Measurements from ENCODE around the gene CNTNAP1.

Gene CNTNAP1

DNA sequence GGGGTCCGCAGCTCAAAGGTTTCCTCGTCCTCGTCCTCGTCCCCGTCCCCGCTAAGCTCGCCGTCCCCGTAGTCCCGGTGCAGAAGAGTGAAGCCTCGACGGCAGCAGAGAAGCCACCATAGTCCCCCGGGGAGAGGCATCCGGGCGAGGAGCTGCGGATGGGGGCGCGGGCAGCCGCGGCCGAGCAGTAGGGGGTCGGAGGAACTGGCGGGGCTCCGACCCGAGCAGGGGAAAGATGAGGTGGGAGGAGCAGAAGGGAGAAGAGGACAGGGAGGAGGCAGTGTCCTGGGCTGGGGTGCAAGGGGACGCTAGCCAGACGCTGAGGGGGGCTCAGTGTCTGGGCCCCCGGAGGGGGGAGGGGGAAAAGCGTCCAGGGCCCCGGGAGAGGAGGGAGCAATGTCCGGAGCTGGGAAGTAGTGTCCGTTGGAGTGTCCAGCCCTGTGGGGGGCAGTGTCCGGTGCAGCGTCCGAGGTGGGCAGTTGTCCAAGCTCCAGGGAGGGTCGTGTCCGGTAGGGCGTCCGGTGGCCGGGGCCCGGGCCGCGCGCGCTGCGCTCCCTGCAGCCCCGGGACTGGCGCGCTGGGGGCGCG is 5.8 kb upstream of the CNTNAP1 start, which contains the start of gene PLEKHH3:
PLEKHH3 (minus strand) TSS at position 571 of the 588 bp plus-strand sequence; CDS start at position 140, 431 bp downstream.
- no peaks in the 10 kb centered on the region for H3K9me3 Mint-ChIP-seq
- H3K4me1 Mint-ChIP-seq (ENCODE audit: low read depth) = peaks cover 54% of the 10 kb centered on the region
- peak within 1 kb of the TSS; percentile 63 for H3K27ac Mint-ChIP-seq
- peaks cover 37% of the 10 kb centered on the region for H3K27me3 Mint-ChIP-seq
- no peaks in the 10 kb centered on the region for H3K36me3 Mint-ChIP-seq (ENCODE audit: low read depth)
- peak within 1 kb of the TSS; percentile 82 for H3K4me3 Mint-ChIP-seq

DNA sequence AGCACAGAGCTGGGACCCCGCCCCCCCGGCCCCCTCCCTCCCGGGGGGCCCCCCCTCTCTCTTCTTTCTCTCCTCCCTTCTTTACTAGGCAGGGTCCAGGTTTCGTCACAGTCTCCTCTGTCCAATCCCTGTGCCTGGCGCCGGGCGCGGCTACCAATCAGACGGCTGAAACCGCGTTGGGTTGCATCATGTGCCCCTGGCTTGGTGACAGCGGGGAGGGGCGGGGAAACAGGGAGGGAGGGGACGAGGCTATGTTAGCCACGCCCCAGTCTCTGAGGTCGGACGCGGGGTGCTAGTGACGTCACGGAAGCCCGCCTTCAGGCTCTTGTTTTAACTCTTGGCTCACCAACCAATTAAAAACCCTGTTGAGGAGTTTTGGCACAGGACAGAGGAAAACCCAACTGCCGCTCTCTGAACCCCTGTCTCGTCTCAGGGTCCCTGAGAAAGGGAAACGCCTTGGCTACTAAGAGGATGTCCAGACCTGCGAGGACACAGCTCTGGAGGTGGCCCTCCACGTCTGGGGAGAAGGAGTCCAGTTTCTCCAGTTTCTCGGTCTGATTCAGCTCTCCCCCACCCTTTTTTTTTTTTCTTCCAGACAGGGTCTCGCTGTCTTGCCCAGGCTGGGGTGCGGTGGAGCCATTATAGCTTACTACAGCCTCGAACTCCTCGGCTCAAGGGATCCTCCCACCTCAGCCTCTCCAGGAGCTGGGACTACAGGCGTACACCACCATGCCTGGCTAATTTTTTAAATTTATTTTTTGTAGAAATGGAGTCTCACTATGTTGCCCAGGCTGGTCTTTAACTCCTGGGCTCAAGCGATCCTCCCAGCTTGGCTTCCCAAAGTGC is 5.1 kb upstream of the CNTNAP1 start:
- Mint-ChIP-seq H3K4me1 (ENCODE audit: low read depth) (peaks cover 58% of the 10 kb centered on the region), H3K4me3 (peak overlapping the region; percentile 82), H3K27me3 (peaks cover 39% of the 10 kb centered on the region), H3K9me3 (no peaks in the 10 kb centered on the region), H3K27ac (peak overlapping the region; percentile 63), H3K36me3 (ENCODE audit: low read depth) (no peaks in the 10 kb centered on the region)

DNA sequence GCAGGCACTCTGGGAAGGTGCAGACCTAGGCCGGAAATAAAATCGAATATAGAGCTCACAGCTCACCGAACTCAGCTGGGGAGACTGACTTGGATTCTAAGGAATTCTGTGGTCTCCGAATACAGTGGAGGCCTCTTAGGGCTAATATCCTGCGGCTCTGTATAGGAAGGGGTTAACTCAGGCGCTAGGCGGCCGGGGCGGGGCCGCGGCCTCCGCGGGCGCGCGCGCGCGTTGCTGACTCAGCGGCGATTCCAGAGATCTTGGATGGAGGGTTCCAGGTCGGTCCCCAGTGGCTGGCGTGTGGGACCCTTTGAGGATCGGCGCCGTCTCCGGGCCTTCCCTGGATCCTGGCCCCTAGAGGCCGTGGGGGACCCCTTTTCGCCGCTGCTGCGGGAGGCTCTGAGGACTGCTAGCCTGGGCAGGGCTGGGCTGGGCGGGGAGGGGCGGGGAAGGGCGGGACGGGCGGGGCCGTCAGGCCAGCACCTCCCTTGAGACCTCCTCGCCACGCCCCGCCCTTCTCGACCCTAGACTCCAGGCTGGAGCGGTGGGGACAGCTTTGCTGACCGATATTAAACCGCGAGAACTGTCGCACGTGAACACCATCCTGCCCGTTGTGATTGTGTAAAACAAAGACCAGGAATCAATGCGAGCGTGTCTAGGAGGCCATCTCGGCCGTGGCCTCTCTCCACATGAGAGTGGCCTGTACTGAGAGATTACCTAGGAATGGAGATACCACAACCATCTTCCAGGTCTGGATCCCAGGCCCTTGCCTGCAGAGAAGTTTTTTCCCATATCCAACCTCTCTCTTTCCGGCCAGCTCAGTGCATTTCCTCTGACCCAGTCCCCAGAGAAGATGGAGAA is 4.2 kb upstream of the CNTNAP1 start:
- Mint-ChIP-seq H3K4me1 (ENCODE audit: low read depth) (peaks cover 67% of the 10 kb centered on the region), H3K36me3 (ENCODE audit: low read depth) (no peaks in the 10 kb centered on the region)

DNA sequence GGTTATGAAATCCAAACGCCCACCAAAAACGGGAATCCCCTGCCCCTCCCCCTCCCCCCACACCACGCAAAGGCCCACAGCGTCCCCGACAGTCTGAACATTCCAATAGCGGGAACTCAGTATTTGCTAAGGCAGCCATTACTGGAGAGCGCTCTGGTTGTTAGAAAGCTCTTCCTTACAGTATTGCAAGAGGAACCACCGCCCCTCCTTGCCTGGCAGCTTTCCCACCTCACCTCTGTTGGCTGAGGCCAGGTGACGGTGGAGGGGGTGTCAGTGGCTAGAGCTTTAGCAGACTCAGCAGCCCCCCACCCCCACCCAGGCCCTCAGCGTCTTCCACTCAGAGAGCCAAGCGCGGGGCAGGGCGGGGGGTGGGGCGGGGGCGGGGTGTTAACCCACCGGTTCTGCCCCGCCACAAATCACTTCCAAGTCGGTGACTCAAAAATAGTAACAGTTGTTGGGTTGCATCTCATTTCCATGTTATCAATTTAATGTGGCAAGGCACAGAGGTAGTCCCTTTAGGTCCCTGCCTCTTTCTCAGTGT is 3.3 kb upstream of the CNTNAP1 start:
- no peaks in the 10 kb centered on the region for H3K36me3 Mint-ChIP-seq (ENCODE audit: low read depth)
- no peaks in the 10 kb centered on the region for H3K9me3 Mint-ChIP-seq
- H3K27ac Mint-ChIP-seq = peak overlapping the region; percentile 50
- peak overlapping the region; percentile 82 for H3K4me3 Mint-ChIP-seq
- peaks cover 42% of the 10 kb centered on the region for H3K27me3 Mint-ChIP-seq
- H3K4me1 Mint-ChIP-seq (ENCODE audit: low read depth) = peaks cover 71% of the 10 kb centered on the region

More for the DNA sequence above, 4.2 kb upstream of the CNTNAP1 start:
- peak overlapping the region; percentile 50 for H3K27ac Mint-ChIP-seq
- H3K27me3 Mint-ChIP-seq = peaks cover 37% of the 10 kb centered on the region
- peak overlapping the region; percentile 82 for H3K4me3 Mint-ChIP-seq
- H3K9me3 Mint-ChIP-seq = no peaks in the 10 kb centered on the region

DNA sequence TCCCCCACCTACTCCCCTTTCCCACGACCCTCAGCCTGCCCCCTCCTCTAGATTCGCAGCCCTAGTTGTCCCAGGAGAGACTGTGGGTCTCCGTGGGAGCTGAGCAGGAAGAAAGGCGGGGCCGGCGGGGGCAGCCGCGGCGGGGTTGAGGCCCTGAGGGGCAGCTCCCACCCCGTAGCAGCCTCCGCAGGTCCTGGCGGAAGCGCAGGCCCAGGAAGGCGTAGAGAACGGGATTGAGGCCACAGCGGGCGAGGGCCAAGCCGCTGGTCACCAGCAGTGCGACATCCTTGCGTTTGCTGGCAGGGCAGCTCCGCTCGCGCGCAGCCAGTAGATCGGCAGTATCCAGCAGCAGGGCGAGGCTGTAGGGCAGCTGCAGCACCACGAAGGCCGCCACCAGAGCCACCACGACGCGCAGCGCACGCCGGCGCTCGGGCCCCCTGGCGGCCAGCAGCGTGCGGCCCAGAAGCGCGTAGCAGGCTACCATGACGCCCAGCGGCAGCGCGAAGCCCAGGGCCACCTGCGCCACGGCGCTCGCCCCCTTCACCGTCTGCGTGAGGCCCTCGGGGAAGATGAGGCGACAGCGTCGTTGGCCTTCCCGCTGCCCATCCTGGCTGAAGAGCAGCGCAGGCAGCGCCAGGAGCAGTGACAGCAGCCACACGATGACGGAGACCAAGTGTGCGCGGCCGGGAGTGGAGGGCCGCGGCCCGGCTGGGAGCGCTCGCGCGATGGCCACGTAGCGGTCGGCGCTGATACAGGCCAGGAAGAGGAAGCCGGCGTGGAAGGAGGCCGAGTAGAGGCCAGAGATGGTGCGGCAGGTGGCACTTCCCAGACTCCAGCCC is 2.6 kb upstream of the CNTNAP1 start:
- Mint-ChIP-seq H3K4me1 (ENCODE audit: low read depth) (peaks cover 65% of the 10 kb centered on the region), H3K27ac (peak overlapping the region; percentile 40), H3K9me3 (no peaks in the 10 kb centered on the region), H3K4me3 (peak overlapping the region; percentile 63), H3K27me3 (peaks cover 40% of the 10 kb centered on the region), H3K36me3 (ENCODE audit: low read depth) (no peaks in the 10 kb centered on the region)

DNA sequence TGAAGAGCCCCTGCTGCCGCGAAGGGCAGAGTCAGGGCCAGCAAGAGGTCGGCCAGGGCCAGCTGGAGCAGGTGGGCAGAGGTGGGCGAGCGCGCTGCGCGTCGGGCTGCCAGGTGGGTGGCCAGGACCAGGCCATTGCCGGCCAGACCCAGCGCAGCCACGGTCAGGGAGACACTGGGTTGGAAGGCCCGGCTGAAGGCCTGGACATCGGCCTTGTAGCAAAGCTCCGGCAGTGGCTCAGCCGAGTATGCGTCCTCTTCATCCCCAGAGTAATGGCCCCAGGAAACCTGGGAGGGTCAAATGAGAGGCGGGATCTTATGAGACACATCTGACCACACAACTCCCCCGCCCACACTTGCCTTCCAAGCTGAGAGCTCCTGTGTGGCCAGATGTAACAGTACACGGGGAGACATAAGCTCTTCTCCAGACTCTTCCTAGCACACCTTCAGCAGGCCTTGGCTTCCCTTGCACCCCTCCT is 2.0 kb upstream of the CNTNAP1 start:
- Mint-ChIP-seq H3K4me1 (ENCODE audit: low read depth) (peaks cover 61% of the 10 kb centered on the region), H3K4me3 (peak overlapping the region; percentile 32), H3K36me3 (ENCODE audit: low read depth) (no peaks in the 10 kb centered on the region), H3K27me3 (peaks cover 42% of the 10 kb centered on the region), H3K9me3 (no peaks in the 10 kb centered on the region), H3K27ac (no peak overlapping the region)

DNA sequence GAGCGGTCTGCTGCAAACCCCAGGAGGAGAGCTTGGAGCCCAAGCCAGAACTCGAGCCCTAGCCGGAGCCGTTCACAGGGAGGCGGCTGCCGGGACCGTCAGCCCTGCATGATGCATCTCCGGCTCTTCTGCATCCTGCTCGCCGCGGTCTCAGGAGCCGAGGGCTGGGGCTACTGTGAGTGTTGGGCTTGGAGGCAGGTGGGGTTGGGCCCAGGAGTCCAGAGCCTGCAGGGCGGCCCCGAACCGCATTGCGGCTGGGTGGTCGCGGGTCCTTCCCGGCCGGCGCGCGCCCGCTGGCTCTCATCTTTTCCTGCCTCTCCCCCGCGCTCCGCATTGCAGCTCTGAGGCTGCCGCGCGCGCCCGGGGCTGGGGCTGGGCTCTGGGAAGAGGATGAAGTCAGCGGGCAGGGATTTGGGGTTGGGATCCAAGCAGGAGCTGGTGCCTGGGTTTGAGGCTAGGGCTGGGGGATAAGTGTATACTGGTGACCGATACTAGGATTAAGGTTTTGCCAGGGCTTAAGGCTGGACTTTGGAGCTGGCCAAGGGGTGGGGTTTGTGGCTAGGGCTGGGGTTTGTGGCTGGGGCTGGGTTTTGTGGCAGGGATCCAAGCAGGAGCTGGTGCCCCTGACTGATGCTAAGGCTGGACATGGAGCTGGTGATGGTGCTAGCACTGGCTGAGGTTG is 532 bp downstream of the CNTNAP1 start:
- Mint-ChIP-seq H3K27ac (no peak overlapping the region), H3K4me1 (ENCODE audit: low read depth) (peaks cover 51% of the 10 kb centered on the region), H3K27me3 (peaks cover 43% of the 10 kb centered on the region), H3K9me3 (no peaks in the 10 kb centered on the region), H3K4me3 (peak overlapping the region; percentile 66), H3K36me3 (ENCODE audit: low read depth) (no peaks in the 10 kb centered on the region)

DNA sequence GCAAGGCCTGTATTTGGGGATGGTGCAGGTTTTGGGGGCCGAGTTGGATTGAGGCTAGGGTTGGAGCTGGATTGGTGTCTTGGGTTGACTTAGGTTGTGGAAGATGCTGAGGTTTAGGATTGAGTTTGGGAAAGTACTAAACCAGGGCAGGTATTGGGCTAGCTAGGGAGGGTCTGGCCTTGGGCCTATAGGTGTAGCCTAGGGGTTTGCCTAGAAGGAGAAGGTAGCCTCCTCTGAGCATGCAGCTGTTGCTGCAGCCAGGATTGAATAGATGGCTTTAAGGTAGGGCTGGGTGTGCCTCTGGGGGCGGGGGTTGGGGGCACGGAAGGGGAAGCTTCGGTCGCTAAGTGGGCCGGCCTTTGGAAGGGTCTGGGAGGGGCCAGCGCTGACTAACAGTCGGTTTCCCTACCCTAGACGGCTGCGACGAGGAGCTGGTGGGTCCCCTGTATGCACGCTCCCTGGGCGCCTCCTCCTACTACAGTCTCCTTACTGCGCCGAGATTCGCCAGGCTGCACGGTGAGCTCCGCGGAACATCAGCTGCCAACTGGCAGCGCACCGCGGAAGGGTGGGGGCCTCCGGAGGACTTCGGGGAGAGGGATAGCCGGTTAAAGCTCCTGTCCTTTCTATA is 1.2 kb downstream of the CNTNAP1 start:
- peaks cover 46% of the 10 kb centered on the region for H3K4me1 Mint-ChIP-seq (ENCODE audit: low read depth)
- H3K4me3 Mint-ChIP-seq = no peak overlapping the region
- no peaks in the 10 kb centered on the region for H3K9me3 Mint-ChIP-seq
- no peak overlapping the region for H3K27ac Mint-ChIP-seq
- H3K27me3 Mint-ChIP-seq = peaks cover 43% of the 10 kb centered on the region
- no peaks in the 10 kb centered on the region for H3K36me3 Mint-ChIP-seq (ENCODE audit: low read depth)

DNA sequence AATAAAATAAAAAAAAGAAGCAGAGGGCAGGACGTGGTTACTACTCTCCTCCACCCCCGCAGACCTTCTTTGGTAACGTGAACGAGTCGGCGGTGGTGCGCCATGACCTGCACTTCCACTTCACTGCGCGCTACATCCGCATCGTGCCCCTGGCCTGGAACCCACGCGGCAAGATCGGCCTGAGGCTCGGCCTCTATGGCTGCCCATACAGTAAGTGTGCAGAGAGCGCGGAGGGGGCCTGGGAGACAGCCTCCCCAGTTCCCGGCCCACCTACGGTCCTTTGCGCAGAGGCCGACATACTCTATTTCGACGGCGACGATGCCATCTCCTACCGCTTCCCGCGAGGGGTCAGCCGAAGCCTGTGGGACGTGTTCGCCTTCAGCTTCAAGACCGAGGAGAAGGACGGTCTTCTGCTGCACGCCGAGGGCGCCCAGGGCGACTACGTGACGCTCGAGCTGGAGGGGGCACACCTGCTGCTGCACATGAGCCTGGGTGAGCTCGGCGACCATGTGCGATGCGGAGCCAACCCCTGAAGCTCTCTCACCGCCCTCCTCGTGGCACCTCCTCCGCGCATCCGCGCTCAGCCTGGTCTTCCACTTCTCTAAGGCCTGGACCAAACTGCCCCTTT is 2.7 kb downstream of the CNTNAP1 start:
- H3K27ac Mint-ChIP-seq = no peak overlapping the region
- no peaks in the 10 kb centered on the region for H3K36me3 Mint-ChIP-seq (ENCODE audit: low read depth)

DNA sequence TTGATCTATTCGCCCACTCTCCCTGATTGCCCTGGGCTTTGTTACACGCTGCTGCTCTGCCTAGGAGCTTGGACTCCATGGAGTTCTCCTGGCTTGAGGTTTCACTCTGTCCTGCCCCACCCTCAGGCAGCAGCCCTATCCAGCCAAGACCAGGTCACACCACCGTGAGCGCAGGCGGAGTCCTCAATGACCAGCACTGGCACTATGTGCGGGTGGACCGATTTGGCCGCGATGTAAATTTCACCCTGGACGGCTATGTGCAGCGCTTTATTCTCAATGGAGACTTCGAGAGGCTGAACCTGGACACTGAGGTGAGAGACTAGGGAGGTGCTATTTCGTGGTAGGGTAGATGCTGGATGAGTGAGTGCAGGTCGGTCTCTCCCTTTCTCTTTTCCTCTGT is 3.5 kb downstream of the CNTNAP1 start:
- H3K9me3 Mint-ChIP-seq = no peaks in the 10 kb centered on the region
- no peaks in the 10 kb centered on the region for H3K36me3 Mint-ChIP-seq (ENCODE audit: low read depth)
- H3K27me3 Mint-ChIP-seq = peaks cover 36% of the 10 kb centered on the region
- no peak overlapping the region for H3K4me3 Mint-ChIP-seq
- peaks cover 25% of the 10 kb centered on the region for H3K4me1 Mint-ChIP-seq (ENCODE audit: low read depth)
- no peak overlapping the region for H3K27ac Mint-ChIP-seq

More for the DNA sequence above, 2.7 kb downstream of the CNTNAP1 start:
- Mint-ChIP-seq H3K9me3 (no peaks in the 10 kb centered on the region), H3K4me1 (ENCODE audit: low read depth) (peaks cover 32% of the 10 kb centered on the region), H3K27me3 (peaks cover 40% of the 10 kb centered on the region), H3K4me3 (no peak overlapping the region)

DNA sequence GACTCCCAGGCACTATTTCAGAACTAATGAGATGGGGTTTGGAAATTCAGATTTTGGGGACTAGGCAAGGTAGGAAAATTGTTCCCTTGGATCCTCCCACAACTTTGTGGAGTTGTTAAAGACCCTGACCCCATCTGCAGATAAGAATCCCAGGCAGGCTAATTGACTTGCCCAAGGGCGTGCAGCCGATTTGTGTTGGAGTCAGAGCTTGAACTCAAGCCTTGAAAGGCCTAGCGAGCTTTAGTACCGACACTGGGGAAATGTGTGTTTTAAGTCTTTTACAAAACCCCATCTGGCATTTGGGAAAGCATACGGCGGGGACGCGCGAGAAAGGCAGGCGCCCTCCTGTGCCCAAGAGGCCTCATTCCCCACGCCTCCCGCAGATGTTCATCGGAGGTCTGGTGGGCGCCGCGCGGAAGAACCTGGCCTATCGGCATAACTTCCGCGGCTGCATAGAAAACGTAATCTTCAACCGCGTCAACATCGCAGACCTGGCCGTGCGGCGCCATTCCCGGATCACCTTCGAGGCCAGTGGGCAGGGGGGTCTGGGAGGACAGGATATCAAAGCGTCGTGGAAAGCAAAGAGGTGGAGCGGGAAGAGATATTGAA is 4.3 kb downstream of the CNTNAP1 start:
- Mint-ChIP-seq H3K36me3 (ENCODE audit: low read depth) (no peaks in the 10 kb centered on the region), H3K4me1 (ENCODE audit: low read depth) (peaks cover 19% of the 10 kb centered on the region), H3K9me3 (no peaks in the 10 kb centered on the region), H3K27ac (no peak overlapping the region), H3K4me3 (no peak overlapping the region), H3K27me3 (peaks cover 30% of the 10 kb centered on the region)

DNA sequence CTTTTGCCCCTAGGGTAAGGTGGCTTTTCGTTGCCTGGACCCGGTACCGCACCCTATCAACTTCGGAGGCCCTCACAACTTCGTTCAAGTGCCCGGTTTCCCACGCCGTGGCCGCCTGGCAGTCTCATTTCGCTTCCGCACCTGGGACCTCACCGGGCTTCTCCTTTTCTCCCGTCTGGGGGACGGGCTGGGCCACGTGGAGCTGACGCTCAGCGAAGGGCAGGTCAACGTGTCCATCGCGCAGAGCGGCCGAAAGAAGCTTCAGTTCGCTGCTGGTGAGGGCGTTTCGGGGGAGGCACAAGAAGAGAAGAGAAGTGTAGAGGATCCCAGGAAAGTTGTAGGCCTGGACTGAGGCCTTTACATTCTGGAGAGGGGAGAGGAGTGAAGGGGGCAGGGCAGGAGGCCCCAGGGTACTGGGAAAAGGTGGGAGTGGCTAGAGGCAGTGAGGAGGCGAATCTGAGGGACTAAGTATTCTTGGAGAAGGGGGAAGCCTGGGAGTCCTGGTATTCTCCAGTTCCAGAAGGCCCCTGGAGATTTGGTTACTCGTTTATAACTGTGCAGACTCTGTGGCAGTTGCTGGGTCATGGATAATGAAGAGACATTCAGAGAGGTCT is 5.5 kb downstream of the CNTNAP1 start:
- Mint-ChIP-seq H3K27ac (no peak overlapping the region), H3K9me3 (no peaks in the 10 kb centered on the region), H3K4me3 (no peak overlapping the region), H3K4me1 (ENCODE audit: low read depth) (peaks cover 7% of the 10 kb centered on the region), H3K27me3 (peaks cover 23% of the 10 kb centered on the region), H3K36me3 (ENCODE audit: low read depth) (no peaks in the 10 kb centered on the region)

Data from stimulated activated naive CD8-positive, alpha-beta T cell treated with anti-CD3 and anti-CD28 coated beads, Interleukin-15, Interleukin-2, amounts not matched to agents 100 ng/mL and 50 ng/mL, for 24 hours (primary cell).